Adrenal gland (tissue), 12 donors: ENCODE measurements around the gene RANBP9. TPM values are rescaled to one million over a fixed set of nuclear protein-coding genes. Genes with fewer than 3 reads are reported as not detected.

ENCODE experiments used
- DNase-seq, 7 donors: peaks; one replicate each; pipeline ENCODE4 v3.0.0-alpha.2; 2019 to 2020
- H3K27ac ChIP-seq, 5 donors: fragments of 200-600 bp; sonication (generic) in 4 of 5; 1 replicate in 3 of 5; 2 replicates in 2 of 5; pipeline versions ENCODE4 v1.5.1 to v1.8.0; 2016 to 2020; ENCODE audit warnings: mild to moderate bottlenecking in 1 of 5
- H3K27me3 ChIP-seq: fragments of 200-600 bp; 2 replicates; pipeline ENCODE4 v1.8.0; 2021
- H3K36me3 ChIP-seq, 2 donors: fragments of 200-600 bp; replicated peaks in 1 of 2; 1 replicate in 1 of 2; 2 replicates in 1 of 2; pipeline versions ENCODE4 v1.5.1 to v1.8.0; 2018 to 2022
- H3K4me1 ChIP-seq, 2 donors: fragments of 200-600 bp; replicated peaks in 1 of 2; 1 replicate in 1 of 2; 2 replicates in 1 of 2; pipeline versions ENCODE4 v1.5.1 to v1.8.0; 2018 to 2021
- H3K4me3 ChIP-seq, 4 donors: fragments of 200-600 bp; sonication (generic) in 3 of 4; one replicate each; pipeline ENCODE4 v1.5.1; 2016 to 2018
- H3K9me3 ChIP-seq, 3 donors: fragments of 200-600 bp; sonication (generic) in 1 of 3; replicated peaks in 1 of 3; 1 replicate in 2 of 3; 2 replicates in 1 of 3; pipeline versions ENCODE4 v1.5.1 to v1.8.0; 2016 to 2021
- POLR2A ChIP-seq, 2 donors: fragments of 450-650 bp; IDR thresholded peaks; one replicate each; pipeline ENCODE4 v1.6.1; 2017; ENCODE audit warnings: antibody characterized with exemption in 2 of 2, mild to moderate bottlenecking in 2 of 2, moderate library complexity in 1 of 2
- WGBS, 4 donors: extraction: QIAGEN DNeasy Blood & Tissue Kit in 2 of 4; methylation state at CpG; one replicate each; pipeline versions ENCODE4 v1.1.5 to v1.1.7; 2013 to 2017; 5-methylcytosine and 5-hydroxymethylcytosine counted together
- intact Hi-C, 2 donors: fragments of 100-400 bp; cut with DNase I; formaldehyde crosslinking; loops; one replicate each; pipeline versions ENCODE4 v1.14.1 to v1.15.0; 2022 to 2023
- polyA plus RNA-seq, 3 donors: library from polyadenylated mRNA; stranded (reverse); fragments of 200-250 nt in 2 of 3; fragments of 350-450 nt in 1 of 3; fragmentation: Illumina TruSeq in 1 of 3; extraction: RNeasy Lipid Tissue Mini Kit (QIAGEN cat#74804) in 1 of 3; gene quantifications; one replicate each; pipeline ENCODE4 v1.2.3, GENCODE V29; 2013 to 2014
- total RNA-seq, 9 donors: library from RNA; depleted of rRNA in 4 of 9; stranded (reverse); fragments of >200 nt in 4 of 9; fragments of 120-200 nt in 1 of 9; fragmentation: NEBNext Ultra II Directional in 1 of 9; extraction: Animal tissue kit (Norgen Biotek cat#: 25700) in 1 of 9; gene quantifications; one replicate each; pipeline versions ENCODE4 v1.1.0 to v1.2.4, GENCODE V29; 2013 to 2023
- TF ChIP-seq, protein P1 (sequence below), 6 experiments: fragments of 450-650 bp in 4 of 6; fragments of 200-600 bp in 2 of 6; sonication (generic) in 1 of 6; IDR thresholded peaks; 1 replicate in 5 of 6; 2 replicates in 1 of 6; pipeline versions ENCODE4 v1.5.1 to v1.8.0; 2016 to 2021; ENCODE audit warnings: antibody characterized with exemption in 6 of 6, mild to moderate bottlenecking in 2 of 6, moderate library complexity in 1 of 6
- donor health status: healthy with polysubstance abuse.
- donor health status: Bipolar disorder and iron deficiency.
- donor health status: DM: yes; HTN: yes; CAD: no.
- donor health status: DM: no; HTN: no; CAD: no.
- donor health status: DM: no; HTN: no; CAD: no.
- donor health status: DM: yes; HTN: yes; CAD: no.

Gene RANBP9
- total and polyA plus RNA-seq, 12 donors, result 20.1 to 63.1 (median 37.9) TPM

DNA sequence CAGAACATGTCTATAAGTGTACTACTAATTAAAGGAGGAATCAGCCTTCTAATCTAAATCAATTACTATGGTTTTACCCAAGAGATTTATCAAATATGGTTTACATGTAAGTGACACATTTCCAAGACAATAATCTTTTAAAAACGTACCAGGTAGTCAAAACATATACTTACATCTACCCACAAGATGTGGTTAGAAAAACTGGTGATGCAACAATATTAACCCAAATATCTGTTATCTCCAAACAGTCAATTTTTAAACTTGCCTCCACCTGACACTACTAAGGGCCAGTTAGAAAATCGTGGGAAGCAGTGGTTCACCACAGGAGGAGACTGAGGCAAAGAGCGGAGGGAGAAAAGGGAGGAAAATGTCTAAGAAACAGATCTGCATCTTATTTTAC is 68.5 kb downstream of the RANBP9 start:
- H3K4me3 ChIP-seq, result no peak overlapping the region
- peaks cover 0 to 19% of the 10 kb centered on the region in 2 donors for H3K4me1 ChIP-seq
- no peak for TF ChIP-seq POLR2A (IDR thresholded peaks at IDR 0.05)
- TF ChIP-seq, protein P1, sequence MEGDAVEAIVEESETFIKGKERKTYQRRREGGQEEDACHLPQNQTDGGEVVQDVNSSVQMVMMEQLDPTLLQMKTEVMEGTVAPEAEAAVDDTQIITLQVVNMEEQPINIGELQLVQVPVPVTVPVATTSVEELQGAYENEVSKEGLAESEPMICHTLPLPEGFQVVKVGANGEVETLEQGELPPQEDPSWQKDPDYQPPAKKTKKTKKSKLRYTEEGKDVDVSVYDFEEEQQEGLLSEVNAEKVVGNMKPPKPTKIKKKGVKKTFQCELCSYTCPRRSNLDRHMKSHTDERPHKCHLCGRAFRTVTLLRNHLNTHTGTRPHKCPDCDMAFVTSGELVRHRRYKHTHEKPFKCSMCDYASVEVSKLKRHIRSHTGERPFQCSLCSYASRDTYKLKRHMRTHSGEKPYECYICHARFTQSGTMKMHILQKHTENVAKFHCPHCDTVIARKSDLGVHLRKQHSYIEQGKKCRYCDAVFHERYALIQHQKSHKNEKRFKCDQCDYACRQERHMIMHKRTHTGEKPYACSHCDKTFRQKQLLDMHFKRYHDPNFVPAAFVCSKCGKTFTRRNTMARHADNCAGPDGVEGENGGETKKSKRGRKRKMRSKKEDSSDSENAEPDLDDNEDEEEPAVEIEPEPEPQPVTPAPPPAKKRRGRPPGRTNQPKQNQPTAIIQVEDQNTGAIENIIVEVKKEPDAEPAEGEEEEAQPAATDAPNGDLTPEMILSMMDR (IDR thresholded peaks at IDR 0.05), result no peak
- DNase-seq, result no peak
- no peaks in the 10 kb centered on the region for H3K27me3 ChIP-seq
- intact Hi-C loops, result no loop called here
- peaks cover 0 to 12% of the 10 kb centered on the region in 2 donors for H3K36me3 ChIP-seq
- peak overlapping the region in 1 of 5 donors; percentile 41 for H3K27ac ChIP-seq
- no peaks in the 10 kb centered on the region for H3K9me3 ChIP-seq
- WGBS, 4 donors, result 75 to 86% (median 84%) methylated on average over 3 of the region's 3 CpGs

DNA sequence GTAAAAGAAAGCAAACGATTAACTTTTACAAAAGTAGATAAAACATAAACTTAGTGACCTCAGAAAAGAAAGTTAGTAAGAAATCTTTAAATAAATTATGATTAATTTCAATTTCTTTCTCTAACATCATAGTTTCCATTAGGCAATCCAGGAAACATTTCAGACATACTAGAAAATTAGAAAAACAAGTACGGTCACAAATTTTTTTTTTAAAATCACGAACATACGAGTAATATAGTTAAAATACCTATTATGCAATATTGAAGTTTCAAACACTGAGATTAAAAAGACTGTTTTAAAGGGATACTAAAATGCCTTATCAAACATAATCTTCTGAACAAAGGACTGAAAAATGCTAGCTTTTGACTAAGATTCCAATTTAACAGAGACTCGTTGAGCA is 70.3 kb downstream of the RANBP9 start:
- WGBS, 4 donors, result 38 to 63% (median 61%) methylated on average over 5 of the region's 5 CpGs
- peak overlapping the region in 2 of 5 donors; percentile 1 to 50 for H3K27ac ChIP-seq
- H3K9me3 ChIP-seq, result no peaks in the 10 kb centered on the region
- H3K4me1 ChIP-seq, result peaks cover 0 to 19% of the 10 kb centered on the region in 2 donors
- H3K36me3 ChIP-seq, result peaks cover 0 to 22% of the 10 kb centered on the region in 2 donors
- DNase-seq, result no peak
- intact Hi-C loops, result no loop called here
- H3K4me3 ChIP-seq, result no peak overlapping the region
- H3K27me3 ChIP-seq, result no peaks in the 10 kb centered on the region
- TF ChIP-seq, protein P1 (IDR thresholded peaks at IDR 0.05), result no peak
- TF ChIP-seq POLR2A (IDR thresholded peaks at IDR 0.05), result no peak

- 84 to 91% (median 88%) methylated on average over 4 of the region's 4 CpGs for WGBS, 4 donors
- intact Hi-C loops, result no loop called here
- H3K9me3 ChIP-seq, result no peaks in the 10 kb centered on the region
Observed at GRCh38 chr6:13638626-13639025, 73.0 kb downstream of the RANBP9 start.

DNA sequence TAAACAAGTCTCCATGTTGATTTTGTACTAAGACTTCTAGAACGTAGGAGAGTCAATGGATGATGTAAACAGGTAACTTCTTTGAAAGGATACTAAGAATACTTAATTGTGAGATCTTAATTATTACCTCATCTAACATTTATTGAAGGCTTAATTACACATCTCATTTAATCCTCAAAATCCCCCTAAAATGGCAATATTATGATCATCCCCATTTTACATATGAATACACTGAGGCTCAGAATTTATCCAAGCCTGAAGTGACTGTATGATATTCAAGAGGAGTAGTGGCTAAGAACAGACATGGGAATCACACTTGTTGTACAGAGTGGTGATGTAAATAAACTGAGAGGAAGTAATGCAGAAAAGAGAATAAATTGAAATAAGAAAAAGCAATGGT is 73.6 kb downstream of the RANBP9 start:
- H3K27me3 ChIP-seq, result no peaks in the 10 kb centered on the region
- H3K36me3 ChIP-seq, result peaks cover 0 to 22% of the 10 kb centered on the region in 2 donors
- no peak overlapping the region for H3K27ac ChIP-seq
- H3K4me1 ChIP-seq, result peaks cover 0 to 10% of the 10 kb centered on the region in 2 donors
- H3K9me3 ChIP-seq, result no peaks in the 10 kb centered on the region
- intact Hi-C loops, result no loop called here
- no peak for DNase-seq
- TF ChIP-seq, protein P1 (IDR thresholded peaks at IDR 0.05), result no peak
- TF ChIP-seq POLR2A (IDR thresholded peaks at IDR 0.05), result no peak
- 92 to 94% (median 93%) methylated on average over 1 of the region's 1 CpG for WGBS, 4 donors
- no peak overlapping the region for H3K4me3 ChIP-seq

More at GRCh38 chr6:13638626-13639025, 73.0 kb downstream of the RANBP9 start:
- peaks cover 0 to 22% of the 10 kb centered on the region in 2 donors for H3K36me3 ChIP-seq
- H3K27ac ChIP-seq, result no peak overlapping the region
- TF ChIP-seq POLR2A (IDR thresholded peaks at IDR 0.05), result no peak
- TF ChIP-seq, protein P1 (IDR thresholded peaks at IDR 0.05), result no peak
- DNase-seq, result no peak
- H3K27me3 ChIP-seq, result no peaks in the 10 kb centered on the region
- no peak overlapping the region for H3K4me3 ChIP-seq
- H3K4me1 ChIP-seq, result peaks cover 0 to 10% of the 10 kb centered on the region in 2 donors
